Neuronal stem cell (in vitro differentiated cells): ENCODE data around the gene RADIL.
"Not testable (repeated sequence)": the region's sequence is repeated elsewhere in the genome, so short reads cannot be mapped to it uniquely, and the experiment has no call there.

Experiments used
- DNase-seq: peaks from one replicate; pipeline ENCODE4 v3.0.0-alpha.2; 2013; ENCODE audit warnings: low spot score
- H2AFZ ChIP-seq: one replicate; pipeline ENCODE4 v1.6.1; 2013; ENCODE audit warnings: mild to moderate bottlenecking, low read length, inconsistent platforms
- H2AK5ac ChIP-seq: 2 replicates; pipeline ENCODE4 v1.6.1; 2013; ENCODE audit warnings: low read depth, mild to moderate bottlenecking, inconsistent platforms, low read length, moderate library complexity, mixed read lengths
- H2BK120ac ChIP-seq: 2 replicates; pipeline ENCODE4 v1.6.1; 2013; ENCODE audit warnings: low read depth, mild to moderate bottlenecking, inconsistent platforms, low read length, moderate library complexity, mixed read lengths
- H2BK12ac ChIP-seq: one replicate; pipeline ENCODE4 v1.6.1; 2013; ENCODE audit warnings: low read length, inconsistent platforms
- H2BK15ac ChIP-seq: 2 replicates; pipeline ENCODE4 v1.6.1; 2013; ENCODE audit warnings: mild to moderate bottlenecking, low read length, inconsistent platforms, mixed read lengths
- H2BK5ac ChIP-seq: one replicate; pipeline ENCODE4 v1.6.1; 2013; ENCODE audit warnings: inconsistent platforms, mild to moderate bottlenecking, low read length, moderate library complexity
- H3K14ac ChIP-seq: one replicate; pipeline ENCODE4 v1.6.1; 2013; ENCODE audit warnings: low read length, inconsistent platforms
- H3K18ac ChIP-seq: 2 replicates; pipeline ENCODE4 v1.6.1; 2013; ENCODE audit warnings: low read length, inconsistent platforms
- H3K23ac ChIP-seq: 2 replicates; pipeline ENCODE4 v1.6.1; 2013; ENCODE audit warnings: low read depth, mild to moderate bottlenecking, mixed read lengths, low read length, inconsistent platforms; ENCODE audit not compliant: poor library complexity
- H3K27ac ChIP-seq: replicated peaks from 3 replicates; pipeline ENCODE4 v1.5.1; 2013; ENCODE audit warnings: low read length, inconsistent platforms
- H3K27me3 ChIP-seq, 3 experiments: 2 replicates each; pipeline ENCODE4 v1.6.1; 2013; ENCODE audit warnings: low read length in 3 of 3, mild to moderate bottlenecking in 2 of 3, inconsistent platforms in 1 of 3, low read depth in 1 of 3, mixed read lengths in 1 of 3, moderate library complexity in 1 of 3; ENCODE audit not compliant: control insufficient read depth in 3 of 3, insufficient read depth in 3 of 3
- H3K36me3 ChIP-seq, 2 donors: replicated peaks in 1 of 2; 2 replicates each; pipeline ENCODE4 v1.6.1; 2013; ENCODE audit warnings: low read length in 2 of 2; ENCODE audit not compliant: control insufficient read depth in 2 of 2, insufficient read depth in 2 of 2
- H3K4ac ChIP-seq: 2 replicates; pipeline ENCODE4 v1.6.1; 2013; ENCODE audit warnings: inconsistent platforms, mild to moderate bottlenecking, low read length, moderate library complexity
- H3K4me1 ChIP-seq, 2 donors: 1 replicate in 1 of 2; 2 replicates in 1 of 2; pipeline ENCODE4 v1.6.1; 2013; ENCODE audit warnings: low read length in 2 of 2, low read depth in 1 of 2; ENCODE audit not compliant: control insufficient read depth in 2 of 2, insufficient read depth in 1 of 2
- H3K4me2 ChIP-seq: one replicate; pipeline ENCODE4 v1.6.1; 2013; ENCODE audit warnings: mild to moderate bottlenecking, low read length, inconsistent platforms; ENCODE audit not compliant: insufficient read depth, poor library complexity, severe bottlenecking
- H3K4me3 ChIP-seq, 2 donors: 2 replicates each; pipeline ENCODE4 v1.5.1; 2013; ENCODE audit warnings: low read length in 2 of 2, mild to moderate bottlenecking in 2 of 2, inconsistent platforms in 1 of 2, moderate library complexity in 1 of 2
- H3K79me1 ChIP-seq: one replicate; pipeline ENCODE4 v1.6.1; 2013; ENCODE audit warnings: low read depth, mild to moderate bottlenecking, inconsistent platforms, low read length, moderate library complexity
- H3K9ac ChIP-seq: one replicate; pipeline ENCODE4 v1.6.1; 2013; ENCODE audit warnings: mild to moderate bottlenecking, low read depth, low read length, inconsistent platforms; ENCODE audit not compliant: poor library complexity
- H3K9me3 ChIP-seq, 2 donors: replicated peaks in 1 of 2; 2 replicates each; pipeline versions ENCODE3 to v1.6.1; 2013; ENCODE audit warnings: low read length in 2 of 2, mild to moderate bottlenecking in 2 of 2, inconsistent platforms in 1 of 2, low read depth in 1 of 2, mixed read lengths in 1 of 2, moderate library complexity in 1 of 2; ENCODE audit not compliant: control insufficient read depth in 2 of 2, insufficient read depth in 1 of 2
- H4K8ac ChIP-seq: one replicate; pipeline ENCODE4 v1.6.1; 2013; ENCODE audit warnings: low read depth, mild to moderate bottlenecking, inconsistent platforms, low read length, moderate library complexity
- H4K91ac ChIP-seq: one replicate; pipeline ENCODE4 v1.6.1; 2013; ENCODE audit warnings: low read length, low read depth, mild to moderate bottlenecking, inconsistent platforms; ENCODE audit not compliant: poor library complexity
- WGBS, 2 donors: extraction: QIAGEN DNeasy Blood & Tissue Kit; methylation state at CpG; one replicate each; pipeline ENCODE4 v1.1.7; 2013; ENCODE audit warnings: missing lambda C conversion rate in 2 of 2, mixed read lengths in 1 of 2; ENCODE audit not compliant: insufficient read length in 2 of 2, insufficient replicate concordance in 1 of 2; ENCODE audit errors: extremely low coverage in 2 of 2; 5-methylcytosine and 5-hydroxymethylcytosine counted together

Gene RADIL

DNA sequence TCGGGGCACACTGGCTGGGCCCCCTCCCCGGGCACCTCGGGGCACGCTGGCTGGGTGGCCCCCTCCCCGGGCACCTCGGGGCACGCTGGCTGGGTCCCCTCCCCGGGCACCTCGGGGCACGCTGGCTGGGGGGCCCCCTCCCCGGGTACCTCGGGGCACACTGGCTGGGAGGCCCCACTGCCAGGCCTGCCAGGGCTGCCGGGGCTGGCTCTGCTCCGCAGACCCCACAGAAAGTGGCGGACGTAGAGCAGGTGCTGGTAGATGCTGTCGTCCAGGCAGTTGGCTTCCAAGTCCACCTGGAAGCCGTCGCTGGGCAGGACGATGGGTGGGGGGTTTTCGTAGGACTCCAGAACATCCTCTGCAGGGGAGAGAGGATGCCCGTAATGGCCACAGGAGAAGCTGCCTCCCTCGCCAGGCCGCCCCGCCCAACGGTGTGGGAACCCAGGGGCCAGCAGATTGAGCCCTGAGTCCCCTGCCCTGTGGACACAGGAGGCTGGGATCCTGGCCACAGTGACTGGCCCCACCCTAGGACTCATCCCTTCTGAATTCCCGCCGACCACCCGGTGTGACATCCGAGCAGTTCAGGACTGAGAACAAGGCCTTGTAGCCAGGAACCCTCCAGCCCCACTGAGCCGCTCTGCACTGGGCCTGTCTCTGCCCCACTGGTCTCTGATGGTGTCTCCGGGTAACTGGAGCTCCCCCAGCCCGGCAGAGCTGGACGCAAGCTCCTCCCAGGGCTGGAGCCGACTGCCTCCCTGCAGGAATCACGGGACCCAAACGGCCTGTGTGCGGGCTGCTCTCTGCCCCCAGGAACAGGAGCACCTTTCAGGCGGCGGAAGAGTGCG lies 79.9 kb downstream of the RADIL start:
- peak overlapping the region; percentile 26 for H2BK15ac ChIP-seq
- H3K4me1 ChIP-seq, result peaks cover 0 to 5% of the 10 kb centered on the region in 2 donors
- no peak overlapping the region for H3K4ac ChIP-seq
- no peak overlapping the region for H2BK120ac ChIP-seq
- peak overlapping the region; percentile 72 for H3K18ac ChIP-seq
- H2AFZ ChIP-seq, result no peak overlapping the region
- H3K27me3 ChIP-seq, result no peaks in the 10 kb centered on the region
- H3K9ac ChIP-seq, result peak overlapping the region; percentile 63
- no peak overlapping the region for H3K4me2 ChIP-seq
- no peak overlapping the region for H3K27ac ChIP-seq
- no CpG with 5 or more reads among the region's 41 CpGs for WGBS, 2 donors
- H2AK5ac ChIP-seq, result peak overlapping the region; percentile 53
- H4K8ac ChIP-seq, result no peak overlapping the region
- no peak overlapping the region for H3K23ac ChIP-seq
- no peaks in the 10 kb centered on the region for H3K36me3 ChIP-seq
- no peak overlapping the region for H3K14ac ChIP-seq
- DNase-seq, result no peak
- no peak overlapping the region for H2BK5ac ChIP-seq
- H3K9me3 ChIP-seq, result no peaks in the 10 kb centered on the region
- no peak overlapping the region for H2BK12ac ChIP-seq
- no peaks in the 10 kb centered on the region for H3K79me1 ChIP-seq
- no peak overlapping the region for H3K4me3 ChIP-seq
- no peak overlapping the region for H4K91ac ChIP-seq

DNA sequence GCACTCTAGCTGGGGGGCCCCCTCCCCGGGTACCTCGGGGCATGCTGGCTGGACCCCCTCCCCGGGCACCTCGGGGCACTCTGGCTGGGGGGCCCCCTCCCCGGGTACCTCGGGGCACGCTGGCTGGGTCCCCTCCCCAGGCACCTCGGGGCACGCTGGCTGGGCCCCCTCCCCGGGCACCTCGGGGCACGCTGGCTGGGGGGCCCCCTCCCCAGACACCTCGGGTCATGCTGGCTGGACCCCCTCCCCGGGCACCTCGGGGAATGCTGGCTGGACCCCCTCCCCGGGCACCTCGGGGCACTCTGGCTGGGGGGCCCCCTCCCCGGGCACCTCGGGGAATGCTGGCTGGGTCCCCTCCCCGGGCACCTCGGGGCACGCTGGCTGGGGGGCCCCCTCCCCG lies 80.9 kb downstream of the RADIL start:
- H2BK12ac ChIP-seq, H3K4ac ChIP-seq, H2BK15ac ChIP-seq, H3K36me3 ChIP-seq, H3K79me1 ChIP-seq, DNase-seq, H3K18ac ChIP-seq, H2BK120ac ChIP-seq, H3K14ac ChIP-seq, H4K8ac ChIP-seq, H3K9ac ChIP-seq, H2BK5ac ChIP-seq, H3K27me3 ChIP-seq, H2AK5ac ChIP-seq, H3K9me3 ChIP-seq, H3K4me2 ChIP-seq, H3K23ac ChIP-seq, H3K4me1 ChIP-seq, H4K91ac ChIP-seq, H3K27ac ChIP-seq, H2AFZ ChIP-seq, H3K4me3 ChIP-seq: not testable (repeated sequence)
- no CpG with 5 or more reads among the region's 23 CpGs for WGBS, 2 donors

DNA sequence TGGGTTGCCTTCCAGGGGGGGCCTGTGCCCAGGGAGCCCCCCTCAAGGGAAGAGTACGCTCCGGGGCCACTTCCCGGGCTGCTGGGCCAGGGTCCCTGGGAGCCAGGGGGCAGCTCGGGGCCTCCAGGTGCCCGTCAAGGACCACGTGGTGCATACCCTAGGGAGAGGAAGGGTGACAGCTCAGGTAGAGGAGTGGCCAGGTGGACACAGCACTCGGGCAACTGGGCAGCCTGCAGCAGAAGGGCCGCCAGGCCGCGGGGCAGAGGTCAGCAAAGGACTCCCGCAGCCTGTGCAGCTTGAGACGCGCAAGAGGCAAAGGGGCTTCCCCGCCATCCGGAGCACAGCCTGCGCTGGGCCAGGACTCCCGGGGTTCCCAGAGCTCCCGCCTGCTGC lies 81.7 kb downstream of the RADIL start:
- peak overlapping the region; percentile 66 for H2BK5ac ChIP-seq
- WGBS, 2 donors, result no CpG with 5 or more reads among the region's 18 CpGs
- no peak for DNase-seq
- H2AK5ac ChIP-seq, result no peak overlapping the region
- H2AFZ ChIP-seq, result no peak overlapping the region
- H2BK120ac ChIP-seq, result no peak overlapping the region
- no peak overlapping the region for H3K23ac ChIP-seq
- H3K9me3 ChIP-seq, result no peaks in the 10 kb centered on the region
- H3K4me1 ChIP-seq, result peaks cover 0 to 5% of the 10 kb centered on the region in 2 donors
- H2BK12ac ChIP-seq, result no peak overlapping the region
- H4K91ac ChIP-seq, result no peak overlapping the region
- H3K27me3 ChIP-seq, result no peaks in the 10 kb centered on the region
- H4K8ac ChIP-seq, result no peak overlapping the region
- no peak overlapping the region for H3K27ac ChIP-seq
- H3K14ac ChIP-seq, result peak overlapping the region; percentile 21
- H2BK15ac ChIP-seq, result no peak overlapping the region
- no peak overlapping the region for H3K4ac ChIP-seq
- H3K4me3 ChIP-seq, result no peak overlapping the region
- H3K9ac ChIP-seq, result no peak overlapping the region
- H3K36me3 ChIP-seq, result peaks cover 0 to 3% of the 10 kb centered on the region in 2 donors
- H3K79me1 ChIP-seq, result no peaks in the 10 kb centered on the region
- peak overlapping the region; percentile 64 for H3K18ac ChIP-seq
- H3K4me2 ChIP-seq, result no peak overlapping the region

DNA sequence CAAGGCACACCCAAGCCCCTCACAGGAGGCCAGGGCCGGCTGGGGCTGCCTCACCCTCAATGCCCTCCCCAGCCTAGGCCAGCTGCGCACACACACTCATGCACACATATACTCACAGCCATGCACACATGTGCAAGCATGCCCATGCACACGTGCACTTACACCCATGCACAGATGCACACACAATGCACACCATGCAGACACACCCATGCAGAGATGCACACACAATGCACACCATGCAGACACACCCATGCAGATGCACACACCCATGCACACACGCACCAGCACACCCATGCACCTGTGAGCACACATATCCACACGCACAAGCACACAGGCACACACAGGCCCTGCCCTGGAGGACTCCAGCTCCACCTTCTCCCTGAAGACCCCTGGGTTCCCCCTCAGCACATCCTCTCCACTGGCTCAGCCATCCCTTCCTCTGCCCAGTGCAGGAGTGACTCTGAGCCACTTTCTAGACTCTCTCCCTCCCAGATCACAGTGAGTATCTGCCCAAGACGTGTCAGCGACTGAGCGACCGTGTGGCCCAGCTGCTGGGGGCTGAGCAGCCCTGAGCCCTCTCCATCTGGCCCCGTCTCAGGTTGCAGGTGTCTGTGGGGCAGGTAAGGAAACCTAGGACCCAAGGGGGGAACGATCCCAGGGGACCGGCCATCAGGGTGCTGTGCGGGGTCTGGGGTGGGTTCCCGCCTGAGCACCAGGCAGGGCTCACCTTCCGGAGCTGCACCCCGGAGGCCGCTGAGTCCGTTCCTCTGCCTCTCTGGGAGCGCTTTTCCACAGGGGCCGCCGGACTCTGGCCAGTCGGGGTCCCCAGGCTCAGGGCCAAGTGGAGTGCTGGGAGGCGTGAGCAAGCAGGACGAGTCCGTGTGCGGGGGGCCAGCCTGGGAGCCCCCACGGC lies 82.3 kb downstream of the RADIL start:
- no peaks in the 10 kb centered on the region for H3K9me3 ChIP-seq
- peaks cover 0 to 3% of the 10 kb centered on the region in 2 donors for H3K36me3 ChIP-seq
- H4K8ac ChIP-seq, result peak overlapping the region; percentile 76
- H3K79me1 ChIP-seq, result no peaks in the 10 kb centered on the region
- peak overlapping the region; percentile 89 for H3K23ac ChIP-seq
- H2BK12ac ChIP-seq, result peak overlapping the region; percentile 10
- H3K18ac ChIP-seq, result no peak overlapping the region
- H3K27me3 ChIP-seq, result no peaks in the 10 kb centered on the region
- H2AFZ ChIP-seq, result no peak overlapping the region
- no peak overlapping the region for H3K27ac ChIP-seq
- H2AK5ac ChIP-seq, result no peak overlapping the region
- no peak overlapping the region for H3K4ac ChIP-seq
- no peak overlapping the region for H2BK120ac ChIP-seq
- peak overlapping the region; percentile 66 for H2BK5ac ChIP-seq
- peak overlapping the region in 1 of 2 donors; percentile 34 for H3K4me3 ChIP-seq
- H2BK15ac ChIP-seq, result no peak overlapping the region
- H4K91ac ChIP-seq, result no peak overlapping the region
- peak overlapping the region; percentile 63 for H3K14ac ChIP-seq
- H3K4me1 ChIP-seq, result peaks cover 0 to 4% of the 10 kb centered on the region in 2 donors
- no CpG with 5 or more reads among the region's 27 CpGs for WGBS, 2 donors
- H3K9ac ChIP-seq, result peak overlapping the region; percentile 60
- H3K4me2 ChIP-seq, result no peak overlapping the region
- DNase-seq, result no peak
